Keratinocyte (primary cell): ENCODE results near the gene PDZD2. TPM values are rescaled to one million over a fixed set of nuclear protein-coding genes. Genes with fewer than 3 reads are reported as not detected.

Experiments
- DNase-seq: peaks from one replicate; pipeline ENCODE4 v3.0.0-alpha.2; 2011; ENCODE audit warnings: low read depth, missing footprints, low spot score
- FAIRE-seq: peaks from 2 replicates; lab custom pipeline; 2011; peaks lifted over from hg19 to GRCh38; lab: Jason Lieb, UNC
- H2AFZ ChIP-seq: 2 replicates; pipeline ENCODE4 v1.6.0; 2012; ENCODE audit warnings: low read length, control low read depth, inconsistent platforms; ENCODE audit not compliant: control insufficient read depth
- H3K27ac ChIP-seq: 2 replicates; pipeline ENCODE4 v1.5.1; 2011; ENCODE audit warnings: low read length; ENCODE audit not compliant: control insufficient read depth, insufficient read depth
- H3K27me3 ChIP-seq: 3 replicates; pipeline ENCODE4 v1.6.0; 2011; ENCODE audit warnings: low read length; ENCODE audit not compliant: control insufficient read depth, insufficient read depth; ENCODE audit errors: extremely low read depth
- H3K36me3 ChIP-seq, 2 experiments: 2 replicates in 1 of 2; 3 replicates in 1 of 2; pipeline ENCODE4 v1.5.1; 2011; ENCODE audit warnings: low read length in 2 of 2, mild to moderate bottlenecking in 1 of 2; ENCODE audit not compliant: control insufficient read depth in 2 of 2, insufficient read depth in 2 of 2; ENCODE audit errors: extremely low read depth in 1 of 2
- H3K4me1 ChIP-seq: 3 replicates; pipeline ENCODE4 v1.5.1; 2011; ENCODE audit warnings: low read length; ENCODE audit not compliant: control insufficient read depth, insufficient read depth; ENCODE audit errors: extremely low read depth
- H3K4me2 ChIP-seq: 3 replicates; pipeline ENCODE4 v1.6.0; 2011; ENCODE audit warnings: low read depth, low read length; ENCODE audit not compliant: control insufficient read depth, insufficient read depth; ENCODE audit errors: extremely low read depth
- H3K4me3 ChIP-seq, 3 experiments: fragments of 200-600 bp in 1 of 3; sonication (generic) in 1 of 3; 2 replicates in 2 of 3; 3 replicates in 1 of 3; pipeline ENCODE4 v1.5.1; 2011 to 2016; ENCODE audit warnings: low read length in 3 of 3, mild to moderate bottlenecking in 3 of 3, control low read depth in 2 of 3, inconsistent platforms in 1 of 3, low read depth in 1 of 3, mixed read lengths in 1 of 3, mixed run types in 1 of 3, moderate library complexity in 1 of 3; ENCODE audit not compliant: control insufficient read depth in 2 of 3, insufficient read depth in 2 of 3; ENCODE audit errors: extremely low read depth in 1 of 3
- H3K79me2 ChIP-seq: 2 replicates; pipeline ENCODE4 v1.6.0; 2012; ENCODE audit warnings: low read length; ENCODE audit not compliant: control insufficient read depth, insufficient read depth
- H3K9ac ChIP-seq: 3 replicates; pipeline ENCODE4 v1.6.0; 2011; ENCODE audit warnings: low read length; ENCODE audit not compliant: control insufficient read depth, insufficient read depth; ENCODE audit errors: extremely low read depth
- H3K9me1 ChIP-seq: 3 replicates; pipeline ENCODE4 v1.6.0; 2011; ENCODE audit warnings: low read length; ENCODE audit not compliant: control insufficient read depth, insufficient read depth; ENCODE audit errors: extremely low read depth
- H3K9me3 ChIP-seq: 2 replicates; pipeline ENCODE4 v1.5.1; 2012; ENCODE audit warnings: low read depth, low read length; ENCODE audit not compliant: control insufficient read depth
- H4K20me1 ChIP-seq: 3 replicates; pipeline ENCODE4 v1.6.0; 2011; ENCODE audit warnings: low read length; ENCODE audit not compliant: control insufficient read depth, insufficient read depth; ENCODE audit errors: extremely low read depth
- EZH2 ChIP-seq: IDR thresholded peaks from one replicate; pipeline ENCODE4 v1.6.1; 2012; ENCODE audit warnings: inconsistent platforms, mild to moderate bottlenecking, low read length, moderate library complexity
- dilution Hi-C: fragments of 300-500 bp; cut with MboI; formaldehyde crosslinking; loops from one replicate; pipeline ENCODE4 v1.7.0; 2020; ENCODE audit warnings: low sequenced_read_pairs; ENCODE audit not compliant: extremely low pct_ligation_motif_present
- polyA plus RNA-seq, 5 experiments: library from polyadenylated mRNA; depleted of rRNA in 3 of 5; stranded (reverse) in 3 of 5; stranded (forward) in 1 of 5; unstranded in 1 of 5; fragments of >200 nt; gene quantifications; 1 replicate in 1 of 5; 2 replicates in 3 of 5; 3 replicates in 1 of 5; pipeline versions ENCODE4 v1.2.1 to v1.2.3, GENCODE V29; 2011 to 2012; ENCODE audit warnings: missing spikeins in 2 of 5, low read depth in 1 of 5, low replicate concordance in 1 of 5
- TF ChIP-seq, protein P1 (sequence below), 3 experiments: IDR thresholded peaks in 1 of 3; conservative IDR thresholded peaks in 1 of 3; optimal IDR thresholded peaks in 1 of 3; 2 replicates in 2 of 3; 3 replicates in 1 of 3; pipeline versions ENCODE3 to v1.5.1; 2011; ENCODE audit warnings: low read length in 3 of 3, mild to moderate bottlenecking in 3 of 3, moderate library complexity in 2 of 3, control low read depth in 1 of 3, inconsistent platforms in 1 of 3; ENCODE audit not compliant: insufficient read depth in 2 of 3; ENCODE audit errors: extremely low read depth in 1 of 3

PDZD2 gene
- polyA plus RNA-seq, 1 donor (not counting 4 experiments of a cell fraction or from before 2014, with no cell fraction given), result 7.3 TPM

- Histone ChIP-seq H3K27ac (no peak overlapping the region), H3K4me3 (no peak overlapping the region), H3K79me2 (no peaks in the 10 kb centered on the region), H3K4me2 (no peak overlapping the region), H3K27me3 (no peaks in the 10 kb centered on the region), H3K9me3 (no peaks in the 10 kb centered on the region), H2AFZ (no peak overlapping the region), H3K9me1 (no peaks in the 10 kb centered on the region), H3K4me1 (no peaks in the 10 kb centered on the region), H3K36me3 (peaks cover 0 to 6% of the 10 kb centered on the region in 2 experiments), H4K20me1 (no peaks in the 10 kb centered on the region), H3K9ac (no peak overlapping the region)
- dilution Hi-C loops, result no loop called here
- TF ChIP-seq, protein P1, sequence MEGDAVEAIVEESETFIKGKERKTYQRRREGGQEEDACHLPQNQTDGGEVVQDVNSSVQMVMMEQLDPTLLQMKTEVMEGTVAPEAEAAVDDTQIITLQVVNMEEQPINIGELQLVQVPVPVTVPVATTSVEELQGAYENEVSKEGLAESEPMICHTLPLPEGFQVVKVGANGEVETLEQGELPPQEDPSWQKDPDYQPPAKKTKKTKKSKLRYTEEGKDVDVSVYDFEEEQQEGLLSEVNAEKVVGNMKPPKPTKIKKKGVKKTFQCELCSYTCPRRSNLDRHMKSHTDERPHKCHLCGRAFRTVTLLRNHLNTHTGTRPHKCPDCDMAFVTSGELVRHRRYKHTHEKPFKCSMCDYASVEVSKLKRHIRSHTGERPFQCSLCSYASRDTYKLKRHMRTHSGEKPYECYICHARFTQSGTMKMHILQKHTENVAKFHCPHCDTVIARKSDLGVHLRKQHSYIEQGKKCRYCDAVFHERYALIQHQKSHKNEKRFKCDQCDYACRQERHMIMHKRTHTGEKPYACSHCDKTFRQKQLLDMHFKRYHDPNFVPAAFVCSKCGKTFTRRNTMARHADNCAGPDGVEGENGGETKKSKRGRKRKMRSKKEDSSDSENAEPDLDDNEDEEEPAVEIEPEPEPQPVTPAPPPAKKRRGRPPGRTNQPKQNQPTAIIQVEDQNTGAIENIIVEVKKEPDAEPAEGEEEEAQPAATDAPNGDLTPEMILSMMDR (optimal IDR thresholded peaks at IDR 0.05 in 1 of 3, IDR thresholded peaks at IDR 0.05 in 1 of 3, conservative IDR thresholded peaks at IDR 0.05 in 1 of 3; ENCODE audit: extremely low read depth in 1 of 3, insufficient read depth in 2 of 3, low read length in 3 of 3), result no peak
- DNase-seq (no peak), FAIRE-seq (no peak)
Measured at GRCh38 chr5:32087086-32088082, 448.5 kb downstream of the PDZD2 start.

GRCh38 chr5:32088214-32088613 lies 449.3 kb downstream of the PDZD2 start:
- FAIRE-seq, result no peak
- H3K27me3 ChIP-seq, result no peaks in the 10 kb centered on the region
- DNase-seq, result no peak
- no peaks in the 10 kb centered on the region for H3K79me2 ChIP-seq
- no peak overlapping the region for H3K27ac ChIP-seq
- peaks cover 3 to 6% of the 10 kb centered on the region in 2 experiments for H3K36me3 ChIP-seq
- no peaks in the 10 kb centered on the region for H3K4me1 ChIP-seq
- H3K4me2 ChIP-seq, result no peak overlapping the region
- dilution Hi-C loops, result no loop called here
- H3K4me3 ChIP-seq, result no peak overlapping the region
- H2AFZ ChIP-seq, result no peak overlapping the region
- H3K9me3 ChIP-seq, result no peaks in the 10 kb centered on the region
- no peak overlapping the region for H3K9ac ChIP-seq
- TF ChIP-seq, protein P1 (optimal IDR thresholded peaks at IDR 0.05 in 1 of 3, IDR thresholded peaks at IDR 0.05 in 1 of 3, conservative IDR thresholded peaks at IDR 0.05 in 1 of 3; ENCODE audit: extremely low read depth in 1 of 3, insufficient read depth in 2 of 3, low read length in 3 of 3), result no peak
- TF ChIP-seq EZH2, result no peak
- no peaks in the 10 kb centered on the region for H3K9me1 ChIP-seq
- no peaks in the 10 kb centered on the region for H4K20me1 ChIP-seq
